Stomach (tissue), 9 donors: ENCODE measurements around the gene CPA5. TPM values are rescaled to one million over a fixed set of nuclear protein-coding genes. Genes with fewer than 3 reads are reported as not detected.

Experiments
- DNase-seq, 2 donors: peaks; one replicate each; pipeline versions ENCODE4 v3.0.0 to v3.0.0-alpha.2; 2013 to 2019
- H3K27ac ChIP-seq, 5 donors: fragments of 200-600 bp in 4 of 5; sonication (generic) in 4 of 5; one replicate each; pipeline ENCODE4 v1.5.1; 2013 to 2019; ENCODE audit warnings: mild to moderate bottlenecking in 1 of 5, moderate library complexity in 1 of 5
- H3K27me3 ChIP-seq, 3 donors: fragments of 200-600 bp; sonication (generic); one replicate each; pipeline ENCODE4 v1.5.1; 2017 to 2019; ENCODE audit warnings: mixed run types in 1 of 3
- H3K36me3 ChIP-seq, 4 donors: fragments of 200-600 bp; sonication (generic); 1 replicate in 3 of 4; 2 replicates in 1 of 4; pipeline ENCODE4 v1.5.1; 2016 to 2019
- H3K4me1 ChIP-seq, 4 donors: fragments of 200-600 bp; sonication (generic); one replicate each; pipeline ENCODE4 v1.5.1; 2016 to 2019
- H3K4me3 ChIP-seq, 4 donors: fragments of 200-600 bp; sonication (generic) in 3 of 4; one replicate each; pipeline ENCODE4 v1.5.1; 2016 to 2019; ENCODE audit warnings: mild to moderate bottlenecking in 1 of 4
- H3K9me3 ChIP-seq, 4 donors: fragments of 200-600 bp; sonication (generic); one replicate each; pipeline ENCODE4 v1.5.1; 2016 to 2019
- CTCF ChIP-seq, 7 experiments: fragments of 450-650 bp in 4 of 7; fragments of 200-600 bp in 3 of 7; sonication (generic) in 3 of 7; IDR thresholded peaks; one replicate each; pipeline ENCODE4 v1.5.1; 2016 to 2019; ENCODE audit warnings: antibody characterized with exemption in 7 of 7, control low read depth in 2 of 7, mild to moderate bottlenecking in 1 of 7
- EP300 ChIP-seq: sonication (generic); formaldehyde crosslinking; IDR thresholded peaks from one replicate; pipeline ENCODE4 v1.6.1; 2017; ENCODE audit warnings: antibody characterized with exemption
- POLR2A ChIP-seq, 4 donors: fragments of 450-650 bp; IDR thresholded peaks; one replicate each; pipeline ENCODE4 v1.6.1; 2016; ENCODE audit warnings: antibody characterized with exemption in 4 of 4, control low read depth in 2 of 4, mild to moderate bottlenecking in 1 of 4, moderate library complexity in 1 of 4
- POLR2AphosphoS5 ChIP-seq, 3 donors: sonication (generic); formaldehyde crosslinking; IDR thresholded peaks; one replicate each; pipeline ENCODE4 v1.6.1; 2016; ENCODE audit warnings: antibody characterized with exemption in 3 of 3
- WGBS, 5 donors: extraction: QIAGEN DNeasy Blood & Tissue Kit in 3 of 5; methylation state at CpG; one replicate each; pipeline versions ENCODE4 v1.1.5 to v1.1.7; 2013 to 2018; 5-methylcytosine and 5-hydroxymethylcytosine counted together
- intact Hi-C: fragments of 100-400 bp; cut with DNase I; formaldehyde crosslinking; loops from one replicate; pipeline ENCODE4 v1.15.1; 2023; ENCODE audit warnings: low total_unique reads
- polyA plus RNA-seq, 3 donors: library from polyadenylated mRNA; stranded (reverse); fragments of 200-250 nt; gene quantifications; one replicate each; pipeline ENCODE4 v1.2.3, GENCODE V29; 2013
- total RNA-seq, 5 donors: library from RNA; depleted of rRNA; stranded (reverse); fragments of >200 nt; gene quantifications; one replicate each; pipeline versions ENCODE4 v1.1.0 to v1.2.3, GENCODE V29; 2014 to 2016
- donor health status: healthy with polysubstance abuse.
- donor health status: Bipolar disorder and iron deficiency.
- donor health status: healthy.

Gene CPA5
- total and polyA plus RNA-seq, 8 donors, result 0.48 TPM; not detected in 7

- DNase-seq, result no peak
- TF ChIP-seq POLR2A (IDR thresholded peaks at IDR 0.05) (no peak), EP300 (no peak), POLR2AphosphoS5 (IDR thresholded peaks at IDR 0.05) (no peak), CTCF (IDR thresholded peaks at IDR 0.05) (no peak)
- Histone ChIP-seq H3K27ac (no peak overlapping the region), H3K27me3 (no peaks in the 10 kb centered on the region), H3K36me3 (no peaks in the 10 kb centered on the region), H3K4me3 (no peak overlapping the region), H3K4me1 (peaks cover 0 to 20% (median 9%) of the 10 kb centered on the region in 4 donors), H3K9me3 (no peaks in the 10 kb centered on the region)
- intact Hi-C loops, result no loop called here
- 93 to 97% (median 96%) methylated on average over 7 of the region's 7 CpGs for WGBS, 5 donors
These were observed 73.7 kb downstream of the CPA5 start for GRCh38 chr7:130418306-130418705.

Other genes with a start within 250 kb of the CPA5 start
- 10 to 100 TPM in 4 of 5 donors, 1 to 10 TPM in 1; 6.1 to 24.6 (median 13.2) TPM for gene TMEM209, start 139.4 kb upstream of the CPA5 start, total RNA-seq
- gene TMEM209, start 139.4 kb upstream of the CPA5 start, polyA plus RNA-seq, result 1 to 10 TPM; 3.2 to 5.2 (median 4.3) TPM
- not detected for gene SSMEM1, start 137.0 kb upstream of the CPA5 start, total RNA-seq
- not detected for gene SSMEM1, start 137.0 kb upstream of the CPA5 start, polyA plus RNA-seq
- 10 to 100 TPM in 3 of 5 donors, 1 to 10 TPM in 1, not detected in 1; 4.1 to 65.8 (median 40.9) TPM for gene CPA2, start 78.0 kb upstream of the CPA5 start, total RNA-seq
- 10 to 100 TPM; 54.9 to 62.8 (median 58.3) TPM for gene CPA2, start 78.0 kb upstream of the CPA5 start, polyA plus RNA-seq
- gene CPA4, start 51.7 kb upstream of the CPA5 start, total RNA-seq, result not detected
- under 1 TPM in 2 of 3 donors, not detected in 1; 0.12 to 0.90 TPM for gene CPA4, start 51.7 kb upstream of the CPA5 start, polyA plus RNA-seq
- gene CPA1, start 35.7 kb downstream of the CPA5 start, total RNA-seq, result not detected
- gene CPA1, start 35.7 kb downstream of the CPA5 start, polyA plus RNA-seq, result 10 to 100 TPM in 1 of 3 donors, 1 to 10 TPM in 2; 1.7 to 17.3 (median 5.5) TPM
- gene CEP41, start 96.2 kb downstream of the CPA5 start, total RNA-seq, result 1 to 10 TPM in 3 of 5 donors, under 1 TPM in 2; 0.58 to 6.2 (median 2.6) TPM
- gene CEP41, start 96.2 kb downstream of the CPA5 start, polyA plus RNA-seq, result 1 to 10 TPM; 2.2 to 5.2 (median 4.5) TPM
- 10 to 100 TPM in 2 of 5 donors, 1 to 10 TPM in 2, not detected in 1; 3.1 to 88.7 (median 10.6) TPM for gene MEST, start 147.3 kb downstream of the CPA5 start, total RNA-seq
- gene MEST, start 147.3 kb downstream of the CPA5 start, polyA plus RNA-seq, result 1 to 10 TPM; 4.1 to 4.9 (median 4.8) TPM